GM10847 (cell line): ENCODE data around the gene PSAP.

ENCODE experiments used
- POLR2A ChIP-seq: IDR thresholded peaks from 2 replicates; pipeline ENCODE4 v1.6.1; 2011; ENCODE audit not compliant: insufficient read length; ENCODE audit errors: extremely low read depth

The PSAP gene

DNA sequence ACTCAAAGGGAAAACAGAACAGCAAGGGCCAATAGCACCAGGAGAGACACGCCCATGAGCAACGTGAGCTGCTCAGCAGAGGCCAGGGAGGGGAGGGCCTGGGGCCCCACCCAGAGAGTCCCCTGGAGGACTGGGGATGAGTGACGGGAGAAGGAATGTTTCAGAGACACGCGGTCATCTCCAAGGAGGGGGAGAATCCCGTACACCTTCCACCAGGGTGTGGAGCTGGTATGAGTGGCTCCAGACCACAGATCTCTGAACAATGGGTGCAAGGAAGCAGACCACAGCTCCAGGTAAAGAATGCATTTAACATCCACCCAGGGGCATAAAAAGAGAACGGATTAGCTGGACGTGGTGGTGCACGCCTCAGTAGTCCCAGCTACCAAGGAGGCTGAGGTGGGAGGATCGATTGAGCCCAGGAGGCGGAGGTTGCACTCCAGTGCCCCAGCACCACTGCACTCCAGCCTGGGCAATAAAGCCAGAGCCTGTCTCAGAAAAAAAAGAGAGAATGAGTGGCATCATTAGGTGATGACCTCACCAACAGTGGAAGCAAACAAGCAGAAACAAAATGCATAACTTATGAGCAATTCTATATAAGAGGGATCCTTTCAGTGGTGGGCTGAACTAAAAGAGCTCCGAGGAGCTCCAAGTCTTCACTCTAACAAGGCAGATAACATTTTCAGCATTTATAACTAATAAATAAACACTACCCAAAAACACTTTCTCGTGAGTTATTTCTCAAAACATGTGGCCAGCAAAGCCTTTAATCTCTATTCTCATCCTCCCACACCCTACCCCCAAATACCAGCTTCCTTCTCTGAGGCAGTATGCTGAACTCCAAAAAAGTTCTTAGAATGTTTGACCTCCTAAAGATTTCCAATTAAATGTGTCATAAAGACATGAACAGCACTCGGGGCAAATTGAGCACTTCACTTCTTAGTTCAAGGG is 12.5 kb downstream of the PSAP start:
- no peak for TF ChIP-seq POLR2A

DNA sequence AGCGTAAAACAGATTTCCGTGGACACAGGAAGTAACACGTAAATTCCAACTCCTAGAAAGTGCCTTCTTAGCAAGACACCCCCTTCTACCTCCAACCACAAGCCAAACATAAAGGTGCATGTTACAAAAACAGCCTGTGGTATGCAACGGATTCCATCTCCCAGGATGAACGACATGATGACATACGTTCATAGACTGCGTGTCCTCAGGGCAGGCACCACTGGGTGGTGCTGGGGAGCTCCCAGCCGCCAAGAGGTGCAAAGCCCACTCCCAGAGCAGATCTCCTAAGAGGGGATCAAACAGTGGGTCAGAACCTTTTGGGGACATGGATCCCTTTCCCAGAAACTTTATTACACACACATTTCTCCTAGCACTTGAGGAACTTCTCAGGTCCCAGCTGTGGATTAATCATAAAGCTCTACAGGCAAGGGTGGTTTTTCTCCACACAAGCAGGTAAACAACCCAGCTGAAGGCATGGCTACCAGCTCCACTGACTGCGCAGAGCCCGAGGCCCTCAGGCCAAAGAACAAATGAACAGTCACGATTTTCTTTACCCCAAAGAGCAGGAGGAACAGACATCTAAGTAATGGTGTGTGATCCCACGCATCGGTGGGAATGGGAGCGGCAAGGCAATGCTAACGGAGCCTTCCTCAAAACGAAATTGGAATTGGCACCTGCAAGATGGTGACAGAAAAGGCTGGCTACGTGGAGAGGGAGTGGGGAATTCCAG is 13.8 kb downstream of the PSAP start:
- no peak for TF ChIP-seq POLR2A

GRCh38 chr10:71836596-71836974 is 14.5 kb downstream of the PSAP start:
- no peak for TF ChIP-seq POLR2A

DNA sequence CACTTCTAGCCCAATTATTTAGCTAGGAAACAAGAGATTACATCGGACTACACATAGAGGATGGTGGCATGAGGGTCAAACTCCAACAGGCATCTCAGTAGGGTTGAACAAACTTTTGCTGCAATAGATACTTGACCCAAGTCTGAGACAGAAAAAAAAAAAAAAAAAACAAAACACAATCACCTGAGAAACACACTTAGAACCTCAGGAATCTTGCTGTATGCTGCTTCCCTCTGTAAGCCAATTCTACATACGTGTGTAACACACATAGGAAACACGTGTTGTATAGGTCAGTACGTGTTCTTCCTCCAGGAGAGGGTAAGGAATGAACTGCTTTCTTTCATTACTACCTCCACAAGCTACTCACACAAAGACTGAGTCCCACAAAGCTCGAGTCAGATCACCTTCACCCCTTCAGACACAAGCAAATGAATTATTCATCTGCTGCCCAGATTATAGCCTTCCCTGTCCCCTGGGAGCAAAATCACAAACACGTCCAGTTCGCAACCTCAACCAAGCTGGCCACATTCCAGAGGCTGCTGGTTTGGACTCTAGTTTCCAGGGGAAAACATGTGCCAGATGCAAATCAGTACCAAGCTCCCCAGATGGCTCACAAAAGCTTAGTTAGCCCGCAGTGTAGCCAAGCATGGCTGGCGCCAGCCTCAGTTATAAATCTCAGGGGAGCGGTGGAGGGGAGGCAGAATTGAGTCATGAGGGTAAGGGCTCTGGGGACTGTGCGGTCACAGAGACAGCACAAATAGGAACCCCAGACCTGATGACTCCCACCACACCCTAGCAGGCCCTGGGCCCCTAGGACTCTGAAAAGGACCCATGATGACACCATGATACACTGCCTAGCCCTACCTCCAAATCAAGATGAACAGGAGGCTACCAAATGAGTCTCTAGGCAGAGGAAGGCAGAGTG is 15.1 kb downstream of the PSAP start:
- TF ChIP-seq POLR2A: no peak

GRCh38 chr10:71834343-71834674 is 16.7 kb downstream of the PSAP start:
- TF ChIP-seq POLR2A: no peak

- TF ChIP-seq POLR2A: no peak
Observed at GRCh38 chr10:71833451-71834342, 17.4 kb downstream of the PSAP start.

DNA sequence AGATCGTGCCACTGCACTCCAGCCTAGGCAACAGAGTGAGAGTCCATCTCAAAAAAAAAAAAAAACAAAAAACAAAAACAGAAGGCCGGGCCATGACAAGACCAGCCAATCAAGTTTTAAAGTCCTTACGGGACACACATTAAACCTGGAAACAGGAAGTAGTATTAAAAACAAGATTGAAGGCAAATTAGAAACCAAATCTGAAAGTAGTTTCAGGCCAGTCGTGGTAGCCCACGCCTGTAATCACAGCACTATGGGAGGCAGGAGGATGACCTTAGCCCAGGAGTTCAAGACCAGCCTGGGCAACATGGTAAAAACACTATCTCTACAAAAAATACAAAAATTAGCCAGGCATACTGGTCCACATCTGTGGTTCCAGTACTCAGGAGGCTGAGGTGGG is 18.1 kb downstream of the PSAP start:
- TF ChIP-seq POLR2A: no peak

DNA sequence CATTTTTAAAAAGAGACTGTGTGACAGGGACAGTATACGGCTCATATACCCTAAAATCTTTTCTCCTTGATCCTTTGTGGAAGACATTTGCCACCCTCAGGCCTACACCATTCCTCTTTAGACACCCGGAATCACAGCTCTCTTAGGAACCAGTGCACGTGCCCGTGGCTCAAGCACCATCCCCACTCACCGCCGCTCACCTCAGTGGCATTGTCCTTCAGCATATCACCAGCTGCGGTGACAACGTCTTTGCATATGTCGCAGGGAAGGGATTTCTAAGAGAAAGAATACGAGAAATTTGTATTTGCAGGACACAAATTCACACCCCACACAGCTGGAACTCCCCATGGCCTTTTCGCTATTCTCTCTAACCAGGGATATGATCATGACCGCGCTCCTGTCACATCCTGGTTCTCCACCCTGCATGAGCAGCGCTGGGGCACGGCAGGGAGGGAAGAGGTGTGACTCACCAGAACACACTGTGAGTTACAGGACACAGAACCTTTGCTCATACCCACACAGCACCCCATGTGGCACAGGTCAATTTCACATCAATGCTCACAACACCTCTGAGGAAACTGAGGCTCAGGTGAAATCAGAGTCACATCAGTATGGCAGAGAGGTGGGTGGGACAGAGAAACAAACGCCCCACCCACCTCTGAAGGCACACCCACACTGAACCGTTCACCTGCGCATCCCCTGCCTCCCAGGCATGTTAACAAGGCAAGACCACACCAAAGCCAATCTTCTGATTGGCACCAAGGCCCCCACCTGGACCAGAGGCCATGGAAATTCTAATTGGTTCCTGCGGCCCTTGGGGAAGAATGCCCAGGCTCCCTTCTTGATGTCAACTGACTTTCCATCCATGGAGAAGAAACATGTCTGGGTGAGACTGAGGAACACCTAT is 19.2 kb downstream of the PSAP start:
- TF ChIP-seq POLR2A: no peak

- no peak for TF ChIP-seq POLR2A
Observed at GRCh38 chr10:71830726-71831125, 20.3 kb downstream of the PSAP start.

- no peak for TF ChIP-seq POLR2A
Observed at GRCh38 chr10:71829896-71830295, 21.2 kb downstream of the PSAP start.

DNA sequence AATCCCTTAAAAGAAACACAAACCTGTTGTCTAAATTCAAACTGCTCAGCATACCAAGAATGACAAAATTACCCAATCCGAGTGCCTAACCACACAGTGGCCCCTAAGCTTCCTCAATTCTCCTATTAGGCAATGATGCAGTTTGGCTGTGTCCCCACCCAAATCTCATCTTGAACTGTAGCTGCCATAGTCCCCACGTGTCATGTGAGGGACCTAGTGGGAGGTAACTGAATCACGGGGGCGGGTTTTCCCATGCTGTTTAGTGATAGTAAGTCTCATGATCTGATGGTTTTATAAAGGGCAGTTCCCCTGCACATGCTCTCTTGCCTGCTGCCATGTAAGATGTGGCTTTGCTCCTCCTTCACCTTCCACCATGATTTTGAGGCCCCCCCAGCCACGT is 21.9 kb downstream of the PSAP start:
- TF ChIP-seq POLR2A: no peak

GRCh38 chr10:71828702-71829101 is 22.3 kb downstream of the PSAP start:
- TF ChIP-seq POLR2A: no peak

GRCh38 chr10:71827852-71828251 is 23.2 kb downstream of the PSAP start:
- TF ChIP-seq POLR2A: no peak
